Brain pericyte (primary cell): ENCODE results near the gene CTNND1.

Experiments
- DNase-seq: peaks from one replicate; pipeline ENCODE4 v3.0.0-alpha.2; 2012; ENCODE audit warnings: low read depth, low spot score

Gene CTNND1

DNA sequence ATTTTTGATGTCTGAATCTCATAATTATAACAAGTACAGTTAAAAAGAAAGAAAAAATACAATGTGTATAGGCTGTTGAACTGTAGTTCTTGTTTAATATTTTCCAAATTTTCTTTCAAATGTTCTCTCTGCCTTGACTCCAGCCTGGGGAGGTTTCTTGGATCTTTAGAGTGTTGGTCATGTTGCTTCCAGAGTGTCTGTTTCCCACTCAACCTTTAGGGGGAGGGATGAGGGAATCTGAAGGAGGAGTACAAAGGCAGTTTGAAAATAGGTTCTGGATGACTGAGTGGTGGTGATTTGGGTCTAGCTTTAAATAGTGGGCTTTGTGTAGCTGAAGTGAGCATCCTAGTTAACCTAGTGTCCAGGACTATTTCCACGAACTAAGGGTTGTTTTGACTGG is 2.0 kb downstream of the CTNND1 start:
- DNase-seq, result no peak

DNA sequence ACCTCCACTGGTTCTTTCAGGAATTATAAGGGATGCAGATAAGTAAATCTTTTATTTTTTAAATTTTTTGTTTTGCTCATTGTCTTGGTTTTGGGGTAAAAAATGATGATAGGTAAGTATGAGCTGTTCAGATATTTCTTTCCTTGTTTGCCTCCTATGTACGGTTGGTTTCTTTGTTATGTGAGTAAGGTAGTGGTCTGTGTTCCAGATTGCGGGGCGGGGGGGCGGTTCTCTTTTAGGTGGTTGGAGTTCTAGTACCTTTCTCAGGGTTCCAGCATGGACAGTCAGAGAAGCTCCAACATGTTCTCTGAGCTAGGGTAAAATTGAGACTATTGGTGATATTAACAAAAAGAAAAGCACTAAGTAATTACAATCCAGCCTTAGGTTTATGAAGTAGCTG is 2.4 kb downstream of the CTNND1 start:
- DNase-seq, result no peak

DNA sequence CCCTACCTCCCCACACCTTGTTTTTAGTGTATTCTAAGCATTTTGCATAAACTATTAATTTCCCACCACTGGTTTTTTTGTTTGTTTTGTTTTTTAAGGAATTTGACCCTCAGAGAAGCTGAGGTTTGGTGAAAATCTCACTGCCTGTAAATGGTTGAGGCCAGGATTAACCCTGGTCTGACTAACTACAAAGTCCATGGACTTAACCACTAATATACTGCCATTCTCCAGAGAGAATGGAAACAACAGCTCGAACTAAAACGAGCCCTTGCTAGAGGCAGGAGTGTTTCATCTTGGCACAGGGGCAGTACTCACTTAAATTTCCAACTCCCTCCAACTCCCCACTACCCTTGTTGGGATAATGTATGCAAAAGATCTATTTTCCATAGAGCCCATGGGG is 3.0 kb downstream of the CTNND1 start:
- DNase-seq, result no peak

DNA sequence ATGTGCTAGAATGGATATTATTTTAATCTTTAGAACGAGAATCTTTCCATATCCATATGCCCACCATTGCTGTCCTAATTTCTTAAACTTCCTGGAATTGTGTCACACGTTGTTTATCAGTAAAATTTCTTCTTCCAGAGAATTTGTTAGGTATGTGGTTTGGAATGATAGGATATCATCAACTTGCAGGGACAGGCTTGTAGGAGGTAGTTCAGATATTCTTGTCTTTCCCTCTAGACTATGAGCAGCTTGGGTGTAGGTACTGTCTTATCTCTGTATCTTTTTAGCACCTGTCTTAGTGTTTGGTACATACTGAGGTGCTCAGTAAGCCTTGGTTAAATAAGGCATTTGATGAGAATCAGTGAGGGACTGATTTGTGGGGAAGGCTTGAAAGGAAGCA is 3.4 kb downstream of the CTNND1 start:
- no peak for DNase-seq

DNA sequence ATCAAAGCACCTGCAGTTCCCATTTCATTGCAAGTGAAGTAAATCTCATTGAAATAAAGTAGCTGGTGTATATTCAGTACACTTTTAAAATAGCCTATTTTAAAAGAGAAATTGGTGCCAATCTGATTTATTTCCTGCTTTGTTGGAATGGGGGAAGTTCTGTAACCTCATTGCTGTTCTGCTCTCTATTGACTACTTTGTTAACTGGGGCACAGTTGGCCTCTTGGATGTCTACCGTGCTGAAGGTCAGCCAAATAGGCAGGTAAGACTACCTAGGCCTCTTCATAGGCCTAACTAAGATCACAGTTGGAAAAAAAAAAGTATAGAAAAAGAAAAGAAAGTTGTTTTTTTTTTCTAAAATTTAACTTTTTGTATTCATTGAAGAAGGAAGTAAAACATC is 9.2 kb downstream of the CTNND1 start:
- no peak for DNase-seq

DNA sequence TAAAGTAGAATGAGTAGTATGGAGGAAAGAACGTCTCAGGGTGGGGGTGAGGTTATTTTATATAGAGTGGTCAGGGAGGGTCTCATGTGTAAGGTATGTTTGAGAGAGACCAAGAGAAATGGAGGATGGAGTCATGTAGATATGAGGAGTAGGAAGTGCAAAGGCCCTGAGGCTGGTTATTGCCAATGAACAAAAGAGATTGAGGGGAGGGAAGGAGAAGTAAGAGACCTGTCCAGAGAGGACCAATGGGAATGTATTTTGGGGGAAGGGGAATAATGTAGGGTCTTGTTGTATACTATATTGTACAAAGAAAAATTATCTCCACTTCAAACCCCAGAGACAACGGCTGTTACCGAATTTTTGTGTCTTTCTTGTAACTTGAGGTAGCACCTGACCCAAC is 9.8 kb downstream of the CTNND1 start:
- no peak for DNase-seq

DNA sequence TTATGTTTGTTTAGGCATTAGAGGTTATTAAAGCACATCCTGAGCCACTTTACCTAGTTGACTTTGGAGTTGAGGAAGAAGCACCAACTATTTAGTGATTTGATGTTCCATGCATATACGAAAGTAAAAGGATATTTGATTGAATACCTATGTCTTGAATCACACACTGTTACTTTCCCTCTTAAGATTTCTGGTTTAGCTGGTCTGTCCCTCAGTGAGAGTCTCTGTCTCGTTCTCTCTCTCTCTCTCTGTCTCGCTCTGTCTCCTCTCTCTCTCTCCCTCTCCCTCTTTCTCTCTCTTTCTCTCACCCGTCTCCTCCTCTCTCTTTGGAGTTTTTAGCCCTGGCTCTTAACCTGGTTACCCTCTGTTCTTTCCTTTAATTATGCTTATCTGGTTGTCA is 11.0 kb downstream of the CTNND1 start:
- DNase-seq, result no peak

DNA sequence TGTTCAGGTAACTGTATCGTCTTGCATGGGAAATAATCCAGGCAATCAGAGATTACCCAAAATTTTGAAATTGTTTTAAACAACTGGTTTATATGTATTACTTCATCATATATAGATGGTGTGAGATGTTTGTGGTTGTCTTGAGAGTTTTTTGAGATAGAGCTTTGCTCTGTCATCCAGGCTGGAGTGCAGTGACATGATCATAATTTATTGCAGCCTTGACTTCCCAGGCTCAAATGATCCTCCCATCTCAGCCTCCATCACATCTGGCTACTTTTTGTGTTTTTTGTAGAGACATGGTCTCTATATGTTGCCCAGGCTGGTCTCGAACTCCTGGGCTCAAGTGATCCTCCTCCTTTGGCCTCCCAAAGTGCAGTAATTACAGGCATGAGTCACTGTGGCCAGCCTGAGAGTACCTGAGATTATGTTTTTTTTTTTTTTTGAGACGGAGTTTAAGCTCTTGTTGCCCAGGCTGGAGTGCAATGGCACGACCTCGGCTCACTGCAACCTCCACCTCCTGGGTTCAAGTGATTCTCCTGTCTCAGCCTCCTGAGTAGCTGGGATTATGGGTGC is 11.5 kb downstream of the CTNND1 start:
- DNase-seq, result no peak

DNA sequence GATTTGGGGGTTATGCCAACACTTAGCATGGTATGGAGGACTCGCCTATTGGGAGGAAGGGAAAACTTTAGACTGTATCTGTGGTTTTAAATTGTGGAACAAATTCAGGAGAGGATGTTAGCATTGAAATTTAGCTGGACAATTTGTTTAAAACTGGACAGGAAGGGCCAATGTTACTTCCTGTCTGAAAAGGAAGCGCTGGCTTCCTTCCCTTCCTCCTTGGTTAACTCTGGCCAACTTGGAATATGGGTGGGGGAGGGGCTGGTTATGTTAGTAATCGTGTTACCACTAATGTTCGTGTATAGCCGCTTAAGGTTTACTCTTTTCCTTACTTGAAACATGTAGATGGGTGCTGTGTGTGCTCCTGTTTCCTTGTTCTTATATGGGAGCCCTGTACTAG is 13.9 kb downstream of the CTNND1 start:
- DNase-seq, result no peak

DNA sequence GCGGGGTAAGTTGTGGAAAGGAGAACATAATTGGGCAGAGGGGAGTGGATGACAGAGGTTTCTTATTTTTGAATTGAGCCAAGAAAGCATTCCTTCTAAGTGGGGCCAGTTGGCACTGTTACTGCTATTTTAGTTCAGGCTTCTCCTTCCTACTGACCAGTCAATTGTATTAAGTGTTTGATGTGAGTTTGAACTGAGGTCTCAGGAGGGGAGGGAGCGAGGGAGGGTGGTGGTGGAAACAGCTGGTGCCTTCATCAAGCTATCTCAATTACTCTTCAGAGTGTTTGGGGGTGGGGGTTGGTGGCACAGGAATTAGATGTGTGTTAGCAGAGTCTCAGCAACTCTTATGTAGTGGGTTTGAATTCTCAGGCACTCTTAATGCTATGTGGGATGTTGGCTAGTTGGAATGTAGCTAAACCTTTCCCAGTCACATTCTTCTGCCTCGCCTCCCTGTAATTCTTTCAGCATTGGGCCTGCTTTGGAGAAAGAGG is 14.5 kb downstream of the CTNND1 start:
- no peak for DNase-seq

DNA sequence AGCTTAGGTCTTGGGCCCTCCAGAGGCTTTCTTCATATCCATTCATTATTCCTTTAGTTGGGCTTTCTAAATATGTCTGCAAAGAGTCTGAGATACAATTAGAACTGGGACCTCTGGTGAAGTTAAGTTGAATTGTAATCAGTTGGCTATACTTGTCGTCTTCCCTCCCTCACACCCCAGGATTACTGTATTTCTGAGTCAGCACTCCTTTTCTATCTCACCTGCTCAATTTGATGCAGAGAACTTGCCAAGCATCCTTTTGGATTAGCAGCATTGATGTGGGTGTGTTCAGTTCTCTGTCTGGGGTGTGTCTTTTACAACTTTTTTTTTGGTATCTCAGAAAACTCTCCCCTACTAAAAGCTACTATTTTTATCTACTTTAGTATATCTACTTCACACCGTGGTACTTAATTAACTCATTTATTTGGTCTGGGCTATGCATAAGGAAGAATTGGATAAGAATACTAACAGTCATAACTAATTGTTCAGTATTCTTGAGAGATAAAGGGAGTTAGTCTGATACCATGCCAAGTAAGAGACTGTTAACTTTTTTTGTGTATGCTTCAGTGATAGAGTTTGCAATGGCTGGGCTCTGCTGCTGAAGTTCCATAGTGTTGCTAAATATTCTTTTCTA is 15.1 kb downstream of the CTNND1 start:
- DNase-seq, result no peak

DNA sequence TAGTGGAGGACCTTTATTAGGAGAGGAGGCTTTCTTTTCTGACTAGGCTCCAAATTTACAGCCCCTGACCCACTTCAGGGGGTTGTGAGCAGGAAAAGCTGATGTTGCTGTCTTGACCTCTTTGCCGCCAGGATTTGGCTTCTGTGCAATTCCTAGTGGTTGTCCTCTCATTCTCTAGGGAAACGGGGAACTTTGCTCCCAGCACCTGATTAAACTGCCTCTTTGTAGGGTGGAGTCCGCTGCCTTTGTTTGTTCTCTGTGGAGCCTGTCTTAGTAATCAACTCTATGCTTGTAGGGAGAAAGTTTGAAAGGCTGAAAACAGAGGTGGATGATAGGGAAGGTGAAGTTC is 16.3 kb downstream of the CTNND1 start:
- no peak for DNase-seq

DNA sequence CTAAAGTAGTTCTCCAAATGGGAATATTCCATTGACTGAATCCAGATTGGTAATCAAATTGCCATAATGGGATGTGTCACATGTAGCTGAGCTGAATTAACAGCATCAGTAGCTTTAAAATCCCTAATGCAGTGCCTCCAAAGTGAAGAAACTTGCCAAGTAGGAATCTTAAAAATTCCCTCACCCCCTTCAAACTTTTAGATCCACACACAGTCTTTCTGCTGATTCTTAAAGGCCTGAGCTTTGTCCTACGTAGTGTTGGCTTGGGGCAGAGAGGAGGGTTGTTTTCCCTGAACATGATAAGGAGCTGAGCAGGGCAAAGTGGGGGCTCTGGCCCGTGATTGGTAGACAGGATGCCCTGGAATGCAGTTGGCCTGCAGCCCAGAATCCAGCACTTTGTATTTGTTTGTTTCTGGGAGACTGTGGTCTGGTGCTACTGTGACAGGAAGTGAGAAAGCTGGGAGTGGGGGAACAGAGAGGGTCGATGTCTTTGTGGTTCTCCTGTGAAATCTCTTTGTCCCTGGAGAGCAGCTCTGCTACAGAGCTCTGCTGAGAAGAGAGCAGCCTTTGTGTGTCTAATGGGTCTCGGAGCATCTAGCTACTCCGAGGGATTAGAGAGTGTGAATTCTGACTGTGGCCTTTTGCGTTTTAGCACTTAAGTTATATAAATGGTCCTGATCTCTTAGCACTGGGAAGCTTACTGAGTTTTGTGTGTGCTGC is 16.9 kb downstream of the CTNND1 start:
- DNase-seq, result peak; percentile 87

DNA sequence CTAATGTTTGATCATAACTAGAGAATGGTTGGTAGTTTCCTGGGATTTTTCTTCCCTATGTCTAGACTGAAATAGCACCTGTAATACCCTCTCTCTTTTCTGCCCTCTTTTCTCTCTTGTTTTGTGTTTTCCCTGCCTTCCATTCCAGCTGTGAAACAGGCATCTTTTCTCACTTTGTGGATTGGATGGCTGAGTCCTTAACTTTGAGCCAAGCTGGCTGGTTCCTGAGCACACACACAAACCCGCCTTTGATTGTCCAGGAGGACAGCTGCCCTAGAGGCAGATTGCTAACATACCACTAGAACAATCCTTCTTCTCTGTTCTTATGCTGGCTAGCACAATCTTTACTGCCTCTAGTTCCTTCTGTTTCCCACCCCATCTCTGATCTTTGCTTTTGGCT is 17.7 kb downstream of the CTNND1 start:
- DNase-seq, result no peak

DNA sequence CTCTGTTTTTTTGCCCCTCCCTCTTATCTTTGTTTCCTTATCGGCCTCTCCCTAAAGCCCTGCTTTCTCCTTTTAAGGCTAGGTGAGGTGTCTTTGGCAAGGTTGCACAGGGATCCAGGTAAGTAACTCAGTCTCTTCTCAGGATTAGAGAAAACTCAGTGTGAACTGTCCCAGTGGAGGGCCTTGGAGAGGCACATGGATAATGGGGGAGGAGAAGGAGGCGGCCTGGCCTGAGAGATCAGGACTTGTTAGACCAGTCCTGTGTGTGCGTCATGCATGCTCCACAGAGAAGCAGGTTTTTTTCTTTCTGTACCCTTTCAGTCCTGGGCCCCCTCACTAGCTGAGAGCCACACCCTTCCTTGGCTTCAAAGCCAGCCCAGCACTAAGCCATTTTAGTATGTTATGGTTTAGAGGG is 19.9 kb downstream of the CTNND1 start:
- no peak for DNase-seq

DNA sequence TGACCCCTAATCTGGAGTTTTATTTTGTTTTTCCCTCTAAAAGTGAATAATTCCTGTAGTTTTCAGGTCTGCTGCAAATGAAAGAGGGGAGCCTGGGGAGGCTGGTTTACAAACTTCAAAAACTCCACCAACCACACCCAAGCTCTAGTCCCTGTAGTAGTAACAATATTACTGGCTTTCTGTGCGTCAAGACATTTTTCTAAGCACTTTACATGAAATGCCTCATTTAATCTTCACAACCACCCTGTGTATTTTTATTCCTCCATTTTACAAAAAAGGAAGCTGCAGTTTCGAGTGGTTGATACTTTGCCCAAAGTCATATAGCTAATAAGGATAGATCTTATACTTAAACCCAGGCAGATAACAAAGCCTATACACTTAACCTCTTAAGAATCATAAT is 23.5 kb downstream of the CTNND1 start:
- no peak for DNase-seq

DNA sequence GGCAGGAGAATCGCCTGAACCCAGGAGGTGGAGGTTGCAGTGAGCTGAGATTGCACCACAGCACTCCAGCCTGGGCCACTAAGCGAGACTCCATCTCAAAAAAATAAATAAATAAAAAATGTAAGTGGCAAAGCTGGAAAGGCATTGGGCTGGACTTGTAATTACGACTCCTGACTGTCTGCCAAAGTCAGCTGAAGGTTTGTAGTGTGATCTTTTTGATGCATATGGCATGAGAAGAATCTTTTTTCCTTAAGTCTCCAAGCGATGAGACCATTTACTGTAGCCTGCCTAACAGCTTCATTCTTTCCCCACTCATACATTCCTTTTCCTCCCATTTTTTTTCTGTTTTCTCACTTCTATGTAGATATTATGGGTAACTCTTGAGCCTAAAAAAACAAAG is 24.8 kb downstream of the CTNND1 start:
- no peak for DNase-seq

DNA sequence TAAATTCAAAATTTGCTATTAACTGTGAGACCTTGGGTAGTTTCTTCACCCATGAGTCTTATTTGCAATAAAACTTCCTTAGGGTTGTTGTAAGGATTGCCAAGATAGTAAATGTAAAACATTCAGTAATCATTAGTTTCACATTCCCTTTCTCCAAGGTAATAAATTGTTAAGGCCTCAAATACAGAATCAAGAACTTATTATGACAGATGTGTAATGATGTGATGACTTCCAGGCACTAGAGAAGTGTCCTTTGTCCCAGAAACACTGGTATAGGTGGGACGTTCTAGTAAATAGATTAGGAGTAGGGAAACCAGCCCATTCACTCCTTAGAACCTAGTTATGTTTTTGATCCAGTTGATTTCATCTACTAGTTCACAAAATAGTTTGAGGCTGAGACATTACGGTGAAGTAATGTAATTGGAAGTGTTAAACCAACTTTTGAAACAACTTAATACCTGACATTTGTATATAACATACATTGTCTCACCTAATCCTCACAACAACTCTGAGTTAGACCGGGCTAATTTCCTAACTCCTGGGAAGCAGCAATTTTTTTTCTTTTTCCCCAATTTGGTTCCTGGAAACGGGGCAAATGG is 25.5 kb downstream of the CTNND1 start:
- no peak for DNase-seq

DNA sequence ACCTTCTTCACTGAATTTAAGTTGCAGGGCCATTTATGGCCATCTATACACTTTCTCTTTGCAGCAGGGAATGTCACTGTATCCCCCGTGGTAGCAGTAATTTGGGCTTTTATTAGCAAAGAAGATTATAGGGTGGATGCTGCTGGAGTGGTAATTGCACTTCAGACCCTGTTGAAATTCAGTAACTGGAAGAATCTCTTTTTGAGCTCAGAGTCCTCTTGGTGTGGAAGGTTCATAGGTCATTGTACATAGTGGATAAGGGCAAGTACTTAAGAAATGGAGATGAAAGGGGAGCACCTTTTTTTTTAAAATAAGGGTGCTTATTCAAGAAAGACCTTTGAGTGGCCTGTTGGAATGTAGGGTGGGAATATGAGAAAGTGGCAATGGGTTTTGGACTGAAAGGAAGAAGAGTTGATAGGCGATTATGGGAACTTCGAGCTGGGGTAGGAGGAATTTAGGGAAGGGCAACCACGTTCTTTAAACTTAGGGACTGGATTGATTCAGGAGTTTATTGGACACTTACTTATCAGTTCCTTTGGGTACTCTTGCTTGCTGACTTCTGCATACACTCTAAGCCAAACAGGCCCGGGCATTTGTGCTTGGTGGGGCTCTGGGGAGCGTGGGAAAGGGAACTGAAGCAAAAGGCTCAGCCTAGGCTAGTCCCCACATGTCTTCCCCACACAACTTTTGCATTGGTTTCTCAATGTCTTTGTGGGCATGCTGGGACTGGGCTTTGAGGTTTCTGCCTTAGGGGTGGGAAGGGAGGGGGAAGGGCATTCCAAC is 26.5 kb downstream of the CTNND1 start:
- no peak for DNase-seq

DNA sequence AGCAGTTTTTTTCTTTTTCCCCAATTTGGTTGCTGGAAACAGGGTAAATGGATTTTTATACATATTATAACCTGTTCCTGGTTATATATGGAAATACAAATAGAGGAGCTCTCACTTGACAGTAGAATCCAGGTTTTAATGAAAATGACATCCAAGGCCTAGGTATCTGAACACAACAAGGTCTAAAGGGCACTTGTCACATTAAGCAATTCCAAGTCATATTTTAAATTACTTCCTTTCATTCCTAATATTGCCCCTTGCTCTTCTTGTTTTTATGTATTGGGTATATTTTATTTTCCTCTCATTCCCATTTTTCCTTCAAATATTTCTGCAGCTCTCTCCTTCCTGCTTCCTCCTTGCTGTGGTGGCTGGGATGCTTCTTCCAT is 27.1 kb downstream of the CTNND1 start:
- DNase-seq, result no peak

DNA sequence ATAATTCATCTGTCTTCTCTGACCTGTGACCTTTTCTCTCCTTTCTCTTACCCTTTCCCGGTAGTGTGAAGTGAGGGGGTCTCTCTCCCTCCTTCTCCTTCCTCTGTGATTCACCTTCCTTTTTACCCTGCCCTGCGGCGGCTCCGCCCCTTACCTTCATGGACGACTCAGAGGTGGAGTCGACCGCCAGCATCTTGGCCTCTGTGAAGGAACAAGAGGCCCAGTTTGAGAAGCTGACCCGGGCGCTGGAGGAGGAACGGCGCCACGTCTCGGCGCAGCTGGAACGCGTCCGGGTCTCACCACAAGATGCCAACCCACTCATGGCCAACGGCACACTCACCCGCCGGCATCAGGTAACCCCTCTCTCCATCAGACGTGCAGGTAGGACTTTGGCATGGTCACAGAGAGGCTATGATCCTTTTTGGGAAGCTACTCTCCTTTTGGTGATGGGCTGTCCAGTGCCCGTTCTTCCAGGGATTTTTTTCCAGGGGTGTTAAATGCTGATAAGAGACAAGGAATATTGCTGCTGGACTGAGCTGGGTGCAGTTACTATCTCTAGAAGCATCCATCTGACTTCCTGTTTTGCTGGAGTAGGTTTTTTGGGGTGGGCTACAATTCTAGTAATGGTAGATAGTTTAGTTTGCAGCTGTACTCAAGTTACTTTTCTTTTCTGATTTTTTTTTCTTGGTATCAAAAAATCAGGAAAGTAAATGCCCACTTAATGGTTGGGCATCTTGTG is 29.9 kb downstream of the CTNND1 start:
- DNase-seq, result no peak
